ENCODE measurements around the gene SHMT2.

DNA sequence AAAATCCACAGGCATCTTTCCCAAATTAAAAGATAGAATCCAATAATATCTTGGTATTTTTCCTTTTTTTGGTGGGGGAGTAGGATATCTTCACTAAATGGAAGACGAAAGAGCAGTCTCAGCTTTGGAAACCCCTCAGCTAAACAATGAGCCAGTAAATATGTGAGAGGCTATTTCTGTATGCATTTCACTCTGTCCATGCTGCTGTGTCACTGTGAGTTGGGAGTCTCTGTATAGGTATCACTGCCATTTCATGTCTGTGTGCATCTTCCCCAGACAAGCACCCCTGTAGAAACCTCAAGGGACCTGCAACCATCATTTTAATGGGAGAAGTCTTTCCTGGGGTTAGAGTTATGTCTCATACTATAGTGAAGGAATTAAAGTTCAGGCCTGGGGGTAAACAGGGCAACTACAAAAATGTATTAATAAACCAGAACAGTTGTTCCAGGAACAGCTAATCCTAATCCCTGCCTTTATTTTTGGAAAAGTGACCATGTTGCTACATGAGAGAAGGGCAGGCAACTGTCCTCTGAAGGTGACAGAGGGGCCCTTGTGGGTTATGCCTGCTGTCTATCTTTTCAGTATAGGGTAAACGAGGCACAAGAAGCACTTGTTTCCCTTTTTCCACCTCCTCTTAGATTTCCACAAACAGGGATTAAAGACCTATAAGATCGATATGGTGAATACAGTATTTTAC is 32.8 kb downstream of the SHMT2 start:
- TF ChIP-seq, protein P1, sequence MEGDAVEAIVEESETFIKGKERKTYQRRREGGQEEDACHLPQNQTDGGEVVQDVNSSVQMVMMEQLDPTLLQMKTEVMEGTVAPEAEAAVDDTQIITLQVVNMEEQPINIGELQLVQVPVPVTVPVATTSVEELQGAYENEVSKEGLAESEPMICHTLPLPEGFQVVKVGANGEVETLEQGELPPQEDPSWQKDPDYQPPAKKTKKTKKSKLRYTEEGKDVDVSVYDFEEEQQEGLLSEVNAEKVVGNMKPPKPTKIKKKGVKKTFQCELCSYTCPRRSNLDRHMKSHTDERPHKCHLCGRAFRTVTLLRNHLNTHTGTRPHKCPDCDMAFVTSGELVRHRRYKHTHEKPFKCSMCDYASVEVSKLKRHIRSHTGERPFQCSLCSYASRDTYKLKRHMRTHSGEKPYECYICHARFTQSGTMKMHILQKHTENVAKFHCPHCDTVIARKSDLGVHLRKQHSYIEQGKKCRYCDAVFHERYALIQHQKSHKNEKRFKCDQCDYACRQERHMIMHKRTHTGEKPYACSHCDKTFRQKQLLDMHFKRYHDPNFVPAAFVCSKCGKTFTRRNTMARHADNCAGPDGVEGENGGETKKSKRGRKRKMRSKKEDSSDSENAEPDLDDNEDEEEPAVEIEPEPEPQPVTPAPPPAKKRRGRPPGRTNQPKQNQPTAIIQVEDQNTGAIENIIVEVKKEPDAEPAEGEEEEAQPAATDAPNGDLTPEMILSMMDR (IDR thresholded peaks at IDR 0.05; ENCODE audit: insufficient read depth, low read depth, low read length) = no peak
- no peak for TF ChIP-seq EZH2 (IDR thresholded peaks at IDR 0.05; ENCODE audit: insufficient read depth, low read length)
